ENCODE results near the gene NUS1.

GRCh38 chr6:117653949-117654348 lies 21.3 kb upstream of the NUS1 start:
- TF ChIP-seq GATA3 (IDR thresholded peaks at IDR 0.05; ENCODE audit: low read depth, low read length) (no peak), GATA2 (IDR thresholded peaks at IDR 0.05; ENCODE audit: low read depth, low read length) (no peak)
